ENCODE measurements around the gene CCDC88C. TPM values are rescaled to one million over a fixed set of nuclear protein-coding genes. Genes with fewer than 3 reads are reported as not detected.

Gene CCDC88C
- total and polyA plus RNA-seq, 2 experiments from 2014 or later, result 23.6 to 60.7 TPM

- TF ChIP-seq, protein P1, sequence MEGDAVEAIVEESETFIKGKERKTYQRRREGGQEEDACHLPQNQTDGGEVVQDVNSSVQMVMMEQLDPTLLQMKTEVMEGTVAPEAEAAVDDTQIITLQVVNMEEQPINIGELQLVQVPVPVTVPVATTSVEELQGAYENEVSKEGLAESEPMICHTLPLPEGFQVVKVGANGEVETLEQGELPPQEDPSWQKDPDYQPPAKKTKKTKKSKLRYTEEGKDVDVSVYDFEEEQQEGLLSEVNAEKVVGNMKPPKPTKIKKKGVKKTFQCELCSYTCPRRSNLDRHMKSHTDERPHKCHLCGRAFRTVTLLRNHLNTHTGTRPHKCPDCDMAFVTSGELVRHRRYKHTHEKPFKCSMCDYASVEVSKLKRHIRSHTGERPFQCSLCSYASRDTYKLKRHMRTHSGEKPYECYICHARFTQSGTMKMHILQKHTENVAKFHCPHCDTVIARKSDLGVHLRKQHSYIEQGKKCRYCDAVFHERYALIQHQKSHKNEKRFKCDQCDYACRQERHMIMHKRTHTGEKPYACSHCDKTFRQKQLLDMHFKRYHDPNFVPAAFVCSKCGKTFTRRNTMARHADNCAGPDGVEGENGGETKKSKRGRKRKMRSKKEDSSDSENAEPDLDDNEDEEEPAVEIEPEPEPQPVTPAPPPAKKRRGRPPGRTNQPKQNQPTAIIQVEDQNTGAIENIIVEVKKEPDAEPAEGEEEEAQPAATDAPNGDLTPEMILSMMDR (conservative IDR thresholded peaks at IDR 0.05; ENCODE audit: low read depth in 2 of 2), result no peak
- TF ChIP-seq ZNF331 (CRISPR knock-in tag; IDR thresholded peaks at IDR 0.05; ENCODE audit: low read depth) (no peak), STAT1 (IDR thresholded peaks at IDR 0.05; ENCODE audit: unreplicated experiment) (no peak), NANOG (IDR thresholded peaks at IDR 0.05; ENCODE audit: borderline replicate concordance) (no peak)
These were observed 117.2 kb downstream of the CCDC88C start (continued) for GRCh38 chr14:91300283-91300895.

DNA sequence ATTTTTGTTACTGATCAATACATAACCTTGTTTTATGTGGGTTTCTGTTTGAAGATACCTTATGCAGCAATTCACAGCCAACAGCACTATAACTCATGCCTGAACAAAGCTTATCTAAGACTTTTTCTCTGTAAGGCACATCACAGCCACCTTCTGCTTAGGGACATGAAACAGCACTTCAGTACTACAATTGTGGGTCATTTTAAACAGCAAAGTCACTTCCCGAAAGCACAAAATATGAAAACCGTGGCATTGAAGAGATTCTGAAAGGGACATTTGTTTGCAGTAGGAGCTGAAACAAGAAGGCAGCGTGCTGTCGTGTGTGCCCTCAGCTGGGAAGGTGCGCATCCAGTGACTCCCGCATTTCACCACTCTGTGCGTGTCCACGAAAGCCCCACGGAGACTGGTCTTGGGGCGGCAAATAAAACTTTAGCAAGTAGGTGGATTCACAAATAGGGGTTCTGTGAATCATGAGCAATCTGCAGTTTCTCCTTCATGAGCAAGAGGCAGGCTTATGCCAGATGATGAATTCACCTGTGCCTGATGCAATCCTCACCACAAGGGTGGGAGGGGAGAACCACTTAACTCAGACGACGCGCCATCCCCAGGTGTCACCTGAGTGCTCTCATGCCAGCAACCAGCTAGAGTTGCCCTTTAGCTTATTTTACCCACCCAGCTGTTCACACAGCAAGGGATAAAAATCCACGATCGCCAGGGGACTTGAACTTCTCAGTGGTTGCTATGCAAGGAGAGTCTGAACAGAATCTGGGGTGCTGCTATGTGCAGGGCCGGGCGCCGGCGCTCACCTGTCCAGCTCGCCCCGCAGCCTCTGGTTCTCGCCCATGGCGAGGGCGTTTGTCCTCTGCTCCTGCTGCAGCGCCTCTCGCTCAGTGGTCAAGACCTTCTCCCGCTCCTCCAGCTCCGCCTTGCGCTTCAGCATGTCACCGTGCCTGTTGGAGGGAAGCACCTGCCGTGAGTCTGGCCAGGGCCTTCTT, 118.2 kb downstream of the CCDC88C start:
- no peaks in the 10 kb centered on the region; the same call in none of the 2 replicates for H4K20me1 ChIP-seq (replicated peaks; ENCODE audit: insufficient read depth)
- no peaks in the 10 kb centered on the region for H3K9me2 ChIP-seq (ENCODE audit: insufficient read depth)
- ATAC-seq, result no peak
- no peak for DNase-seq (ENCODE audit: low spot score)
- H2AFZ ChIP-seq, result no peak overlapping the region
- Mint-ChIP-seq H3K27ac (peak overlapping the region; percentile 86), H3K27me3 (ENCODE audit: insufficient read depth, low read depth, poor library complexity) (peaks cover 6% of the 10 kb centered on the region), H3K9me3 (no peaks in the 10 kb centered on the region), H3K36me3 (ENCODE audit: low read depth) (peaks cover 58% of the 10 kb centered on the region), H3K4me3 (no peak overlapping the region), H3K4me1 (peaks cover 6% of the 10 kb centered on the region)
- peaks cover 9% of the 10 kb centered on the region for H3F3A ChIP-seq (replicated peaks; ENCODE audit: low read depth)
- H3K4me1 ChIP-seq (ENCODE audit: insufficient read depth), result peaks cover 11% of the 10 kb centered on the region
- H3K27me3 ChIP-seq (ENCODE audit: insufficient read depth), result no peaks in the 10 kb centered on the region
- H3K4me3 ChIP-seq, result no peak overlapping the region
- peaks cover 7% of the 10 kb centered on the region for H3K36me3 ChIP-seq (ENCODE audit: insufficient read depth)
- H3K4me2 ChIP-seq, result no peak overlapping the region
- H3K27ac ChIP-seq (ENCODE audit: low read depth), result peak overlapping the region; percentile 32; the same call in 1 of the 2 replicates
- no peaks in the 10 kb centered on the region for H3K79me2 ChIP-seq (replicated peaks; ENCODE audit: insufficient read depth)
- TF ChIP-seq ZNF114 (CRISPR knock-in tag; IDR thresholded peaks at IDR 0.05) (no peak), CREB1 (CRISPR knock-in tag; IDR thresholded peaks at IDR 0.05; ENCODE audit: low read depth) (no peak), ZNF331 (CRISPR knock-in tag; IDR thresholded peaks at IDR 0.05; ENCODE audit: low read depth) (no peak), NANOG (IDR thresholded peaks at IDR 0.05; ENCODE audit: borderline replicate concordance) (no peak), JUNB (IDR thresholded peaks at IDR 0.05; ENCODE audit: unreplicated experiment) (no peak), REST (IDR thresholded peaks at IDR 0.05; ENCODE audit: unreplicated experiment) (no peak), STAT1 (IDR thresholded peaks at IDR 0.05; ENCODE audit: unreplicated experiment) (no peak)
- TF ChIP-seq, protein P2, sequence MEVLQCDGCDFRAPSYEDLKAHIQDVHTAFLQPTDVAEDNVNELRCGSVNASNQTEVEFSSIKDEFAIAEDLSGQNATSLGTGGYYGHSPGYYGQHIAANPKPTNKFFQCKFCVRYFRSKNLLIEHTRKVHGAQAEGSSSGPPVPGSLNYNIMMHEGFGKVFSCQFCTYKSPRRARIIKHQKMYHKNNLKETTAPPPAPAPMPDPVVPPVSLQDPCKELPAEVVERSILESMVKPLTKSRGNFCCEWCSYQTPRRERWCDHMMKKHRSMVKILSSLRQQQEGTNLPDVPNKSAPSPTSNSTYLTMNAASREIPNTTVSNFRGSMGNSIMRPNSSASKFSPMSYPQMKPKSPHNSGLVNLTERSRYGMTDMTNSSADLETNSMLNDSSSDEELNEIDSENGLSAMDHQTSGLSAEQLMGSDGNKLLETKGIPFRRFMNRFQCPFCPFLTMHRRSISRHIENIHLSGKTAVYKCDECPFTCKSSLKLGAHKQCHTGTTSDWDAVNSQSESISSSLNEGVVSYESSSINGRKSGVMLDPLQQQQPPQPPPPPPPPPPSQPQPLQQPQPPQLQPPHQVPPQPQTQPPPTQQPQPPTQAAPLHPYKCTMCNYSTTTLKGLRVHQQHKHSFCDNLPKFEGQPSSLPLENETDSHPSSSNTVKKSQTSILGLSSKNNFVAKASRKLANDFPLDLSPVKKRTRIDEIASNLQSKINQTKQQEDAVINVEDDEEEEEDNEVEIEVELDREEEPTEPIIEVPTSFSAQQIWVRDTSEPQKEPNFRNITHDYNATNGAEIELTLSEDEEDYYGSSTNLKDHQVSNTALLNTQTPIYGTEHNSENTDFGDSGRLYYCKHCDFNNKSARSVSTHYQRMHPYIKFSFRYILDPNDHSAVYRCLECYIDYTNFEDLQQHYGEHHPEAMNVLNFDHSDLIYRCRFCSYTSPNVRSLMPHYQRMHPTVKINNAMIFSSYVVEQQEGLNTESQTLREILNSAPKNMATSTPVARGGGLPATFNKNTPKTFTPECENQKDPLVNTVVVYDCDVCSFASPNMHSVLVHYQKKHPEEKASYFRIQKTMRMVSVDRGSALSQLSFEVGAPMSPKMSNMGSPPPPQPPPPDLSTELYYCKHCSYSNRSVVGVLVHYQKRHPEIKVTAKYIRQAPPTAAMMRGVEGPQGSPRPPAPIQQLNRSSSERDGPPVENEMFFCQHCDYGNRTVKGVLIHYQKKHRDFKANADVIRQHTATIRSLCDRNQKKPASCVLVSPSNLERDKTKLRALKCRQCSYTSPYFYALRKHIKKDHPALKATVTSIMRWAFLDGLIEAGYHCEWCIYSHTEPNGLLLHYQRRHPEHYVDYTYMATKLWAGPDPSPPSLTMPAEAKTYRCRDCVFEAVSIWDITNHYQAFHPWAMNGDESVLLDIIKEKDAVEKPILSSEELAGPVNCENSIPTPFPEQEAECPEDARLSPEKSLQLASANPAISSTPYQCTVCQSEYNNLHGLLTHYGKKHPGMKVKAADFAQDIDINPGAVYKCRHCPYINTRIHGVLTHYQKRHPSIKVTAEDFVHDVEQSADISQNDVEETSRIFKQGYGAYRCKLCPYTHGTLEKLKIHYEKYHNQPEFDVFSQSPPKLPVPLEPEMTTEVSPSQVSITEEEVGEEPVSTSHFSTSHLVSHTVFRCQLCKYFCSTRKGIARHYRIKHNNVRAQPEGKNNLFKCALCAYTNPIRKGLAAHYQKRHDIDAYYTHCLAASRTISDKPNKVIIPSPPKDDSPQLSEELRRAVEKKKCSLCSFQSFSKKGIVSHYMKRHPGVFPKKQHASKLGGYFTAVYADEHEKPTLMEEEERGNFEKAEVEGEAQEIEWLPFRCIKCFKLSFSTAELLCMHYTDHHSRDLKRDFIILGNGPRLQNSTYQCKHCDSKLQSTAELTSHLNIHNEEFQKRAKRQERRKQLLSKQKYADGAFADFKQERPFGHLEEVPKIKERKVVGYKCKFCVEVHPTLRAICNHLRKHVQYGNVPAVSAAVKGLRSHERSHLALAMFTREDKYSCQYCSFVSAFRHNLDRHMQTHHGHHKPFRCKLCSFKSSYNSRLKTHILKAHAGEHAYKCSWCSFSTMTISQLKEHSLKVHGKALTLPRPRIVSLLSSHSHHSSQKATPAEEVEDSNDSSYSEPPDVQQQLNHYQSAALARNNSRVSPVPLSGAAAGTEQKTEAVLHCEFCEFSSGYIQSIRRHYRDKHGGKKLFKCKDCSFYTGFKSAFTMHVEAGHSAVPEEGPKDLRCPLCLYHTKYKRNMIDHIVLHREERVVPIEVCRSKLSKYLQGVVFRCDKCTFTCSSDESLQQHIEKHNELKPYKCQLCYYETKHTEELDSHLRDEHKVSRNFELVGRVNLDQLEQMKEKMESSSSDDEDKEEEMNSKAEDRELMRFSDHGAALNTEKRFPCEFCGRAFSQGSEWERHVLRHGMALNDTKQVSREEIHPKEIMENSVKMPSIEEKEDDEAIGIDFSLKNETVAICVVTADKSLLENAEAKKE (CRISPR knock-in tag; IDR thresholded peaks at IDR 0.05), result no peak
